A549 (cell line): ENCODE data around the gene ZBTB37. TPM values are rescaled to one million over a fixed set of nuclear protein-coding genes. Genes with fewer than 3 reads are reported as not detected.

Source experiments
- ATAC-seq, 2 experiments: fragments of 200-7000 bp in 1 of 2; fragments of >200 bp in 1 of 2; cut with Nextera tagmentation in 1 of 2; cut with Tn5 transposase in 1 of 2; 3 replicates each; pipeline versions ENCODE4 v1.8.0 to v1.9.1; 2018 to 2020; ENCODE audit warnings: mild to moderate bottlenecking in 1 of 2, moderate library complexity in 1 of 2
- CTCF ChIA-PET: fragments of 300-600 bp; sonication (Branson Sonifier 250); formaldehyde crosslinking; extraction: SDS; loops from one replicate; lab custom pipeline; 2021; ENCODE audit warnings: antibody characterized with exemption, inconsistent platforms; lab: Yijun Ruan, JAX
- POLR2A ChIA-PET: fragments of 350-600 bp; formaldehyde crosslinking; extraction: SDS; loops from one replicate; lab custom pipeline; 2021; ENCODE audit warnings: antibody characterized with exemption, inconsistent platforms; lab: Yijun Ruan, JAX
- DNase-seq, 2 experiments: peaks; one replicate each; pipeline versions ENCODE4 v3.0.0 to v3.0.0-alpha.2; 2011 to 2016; ENCODE audit warnings: low read depth in 1 of 2, low spot score in 1 of 2
- FAIRE-seq: peaks from 2 replicates; lab custom pipeline; 2011; peaks lifted over from hg19 to GRCh38; lab: Jason Lieb, UNC
- H3K27ac ChIP-seq, 2 experiments: fragments of >200 bp; sonication (Bioruptor Twin); formaldehyde crosslinking; 3 replicates each; pipeline ENCODE4 v1.5.1; 2016 to 2017
- H3K4me1 ChIP-seq: fragments of >200 bp; sonication (Bioruptor Twin); formaldehyde crosslinking; 3 replicates; pipeline ENCODE4 v1.6.1; 2016
- H3K4me2 ChIP-seq: fragments of >200 bp; sonication (Bioruptor Twin); formaldehyde crosslinking; 3 replicates; pipeline ENCODE4 v1.6.1; 2016
- H3K4me3 ChIP-seq: fragments of >200 bp; sonication (Bioruptor Twin); formaldehyde crosslinking; 3 replicates; pipeline ENCODE4 v1.5.1; 2016
- H3K9me3 ChIP-seq: fragments of >200 bp; sonication (Bioruptor Twin); formaldehyde crosslinking; 3 replicates; pipeline ENCODE4 v1.6.1; 2016
- BCL3 ChIP-seq: fragments of >200 bp; sonication (Bioruptor Twin); formaldehyde crosslinking; IDR thresholded peaks from 3 replicates; pipeline ENCODE4 v1.6.1; 2016
- BHLHE40 ChIP-seq: IDR thresholded peaks from 2 replicates; pipeline ENCODE4 v1.6.1; 2012; ENCODE audit warnings: low read depth, low read length, inconsistent platforms
- CEBPB ChIP-seq, 2 experiments: fragments of >200 bp in 1 of 2; sonication (Bioruptor Twin) in 1 of 2; formaldehyde crosslinking in 1 of 2; IDR thresholded peaks; 2 replicates each; pipeline ENCODE4 v1.6.1; 2012 to 2016
- EP300 ChIP-seq, 2 experiments: fragments of >200 bp; sonication (Bioruptor Twin); formaldehyde crosslinking; IDR thresholded peaks; 2 replicates in 1 of 2; 3 replicates in 1 of 2; pipeline ENCODE4 v1.6.1; 2016 to 2017
- ESRRA ChIP-seq: fragments of 150-350 bp; IDR thresholded peaks from 2 replicates; pipeline ENCODE4 v1.6.1; 2014; ENCODE audit warnings: mild to moderate bottlenecking, low read length, borderline replicate concordance
- FOSB ChIP-seq: fragments of 250-450 bp; sonication (Bioruptor Pico); IDR thresholded peaks from 2 replicates; pipeline ENCODE4 v1.5.0; 2020; ENCODE audit warnings: mild to moderate bottlenecking, moderate library complexity
- FOSL2 ChIP-seq, 2 experiments: fragments of 450-650 bp in 1 of 2; fragments of >200 bp in 1 of 2; sonication (Bioruptor Twin) in 1 of 2; formaldehyde crosslinking; IDR thresholded peaks; 2 replicates each; pipeline versions ENCODE4 v1.5.0 to v1.6.1; 2016 to 2020; ENCODE audit warnings: mild to moderate bottlenecking in 1 of 2, moderate library complexity in 1 of 2
- HOXB13 ChIP-seq: fragments of 250-450 bp; sonication (Bioruptor Pico); IDR thresholded peaks from 2 replicates; pipeline ENCODE4 v1.5.0; 2020; ENCODE audit warnings: low read depth, mild to moderate bottlenecking, moderate library complexity
- HOXB5 ChIP-seq: fragments of 250-450 bp; sonication (Bioruptor Pico); IDR thresholded peaks from 2 replicates; pipeline ENCODE4 v1.5.0; 2020; ENCODE audit warnings: mild to moderate bottlenecking, moderate library complexity
- MAFK ChIP-seq: fragments of 450-650 bp; IDR thresholded peaks from 2 replicates; pipeline ENCODE4 v1.6.1; 2014; ENCODE audit not compliant: partially characterized antibody
- MAZ ChIP-seq: fragments of 150-350 bp; IDR thresholded peaks from 2 replicates; pipeline ENCODE4 v1.6.1; 2014; ENCODE audit warnings: antibody characterized with exemption, low read depth, low read length, borderline replicate concordance
- NPAS2 ChIP-seq: fragments of 250-450 bp; sonication (Bioruptor Pico); IDR thresholded peaks from 2 replicates; pipeline ENCODE4 v1.8.0; 2022; ENCODE audit warnings: mild to moderate bottlenecking, moderate library complexity, borderline replicate concordance
- RAD21 ChIP-seq, 2 experiments: fragments of >200 bp in 1 of 2; sonication (Bioruptor Twin) in 1 of 2; formaldehyde crosslinking in 1 of 2; IDR thresholded peaks in 1 of 2; conservative IDR thresholded peaks in 1 of 2; 2 replicates in 1 of 2; 3 replicates in 1 of 2; pipeline ENCODE4 v1.6.1; 2012 to 2018; ENCODE audit warnings: inconsistent platforms in 1 of 2
- RARB ChIP-seq: fragments of 250-450 bp; sonication (Bioruptor Pico); IDR thresholded peaks from 2 replicates; pipeline ENCODE4 v1.8.0; 2021; ENCODE audit warnings: mild to moderate bottlenecking, moderate library complexity
- REST ChIP-seq: fragments of 200-600 bp; sonication (generic); IDR thresholded peaks from 2 replicates; pipeline ENCODE4 v1.6.1; 2016; ENCODE audit warnings: antibody characterized with exemption, mild to moderate bottlenecking, moderate library complexity
- RNF2 ChIP-seq: fragments of 200-600 bp; sonication (generic); IDR thresholded peaks from 2 replicates; pipeline ENCODE4 v1.6.1; 2016; ENCODE audit warnings: low read depth, mild to moderate bottlenecking, antibody characterized with exemption, moderate library complexity, borderline replicate concordance
- SMC3 ChIP-seq: fragments of >200 bp; sonication (Bioruptor Twin); formaldehyde crosslinking; IDR thresholded peaks from 3 replicates; pipeline ENCODE4 v1.6.1; 2018; ENCODE audit warnings: inconsistent platforms
- TFCP2L1 ChIP-seq: fragments of 250-450 bp; sonication (Bioruptor Pico); IDR thresholded peaks from 2 replicates; pipeline ENCODE4 v1.5.0; 2021; ENCODE audit warnings: mild to moderate bottlenecking
- TP53 ChIP-seq: fragments of 250-450 bp; sonication (Bioruptor Pico); IDR thresholded peaks from 2 replicates; pipeline ENCODE4 v1.5.0; 2021; ENCODE audit warnings: mild to moderate bottlenecking, moderate library complexity
- WGBS: methylation state at CpG from one replicate; pipeline ENCODE4 v1.1.6; 2017; ENCODE audit errors: missing lambda C conversion rate; 5-methylcytosine and 5-hydroxymethylcytosine counted together
- polyA plus RNA-seq, 4 experiments: library from polyadenylated mRNA; depleted of rRNA in 3 of 4; stranded (reverse); fragments of >200 nt; fragmentation: RNase III in 1 of 4; extraction: RNeasy Plus Mini Kit Qiagen cat#74134 plus additional on column Dnase treatment in 1 of 4; gene quantifications; 2 replicates in 3 of 4; 3 replicates in 1 of 4; pipeline ENCODE4 v1.2.3, GENCODE V29; 2011 to 2017
- TF ChIP-seq, protein P1 (sequence below): fragments of >200 bp; sonication (Bioruptor Twin); formaldehyde crosslinking; IDR thresholded peaks from 3 replicates; pipeline ENCODE4 v1.5.1; 2016
- TF ChIP-seq, protein P2 (sequence below): IDR thresholded peaks from 2 replicates; pipeline ENCODE4 v1.6.1; 2012; ENCODE audit warnings: low read depth, borderline replicate concordance
- TF ChIP-seq, protein P3 (sequence below): IDR thresholded peaks from 2 replicates; pipeline ENCODE4 v1.6.1; 2012

Gene ZBTB37
- polyA plus RNA-seq, 2 of the 4 experiments (the other 2 are of a cell fraction) = 1.0 to 3.0 TPM

GRCh38 chr1:173914366-173914871 lies 46.2 kb downstream of the ZBTB37 start:
- ChIA-PET CTCF (interaction anchor here (0.6 to 2.4 kb wide), 11 partner anchors 10 to 1114 kb away, joined by 3 to 14 read pairs (median 4); no protein-coding TSS in a partner anchor), POLR2A (no interaction called here)
- 50% methylated on average over 13 of the region's 13 CpGs for WGBS
- ATAC-seq = peak; percentile 85 to 94
- peak; percentile 43 for FAIRE-seq
- DNase-seq = peak; percentile 69 to 71
- H3K4me3 ChIP-seq = no peak overlapping the region
- H3K4me1 ChIP-seq = no peaks in the 10 kb centered on the region
- H3K9me3 ChIP-seq = no peaks in the 10 kb centered on the region
- H3K27ac ChIP-seq = no peak overlapping the region
- no peak overlapping the region for H3K4me2 ChIP-seq
- TF ChIP-seq FOSB (CRISPR knock-in tag) (no peak), RAD21 (conservative IDR thresholded peaks at IDR 0.05 in 1 of 2, IDR thresholded peaks at IDR 0.05 in 1 of 2) (peak; percentile 23 to 54; a peak in 3 of 5 replicates), CEBPB (IDR thresholded peaks at IDR 0.05) (no peak), SMC3 (0 out of 3 replicates have a peak, but pooled peaks have one; percentile 19), MAFK (no peak), ESRRA (no peak), RNF2 (no peak), MAZ (no peak), HOXB5 (no peak), EP300 (IDR thresholded peaks at IDR 0.05) (no peak), NPAS2 (CRISPR knock-in tag) (no peak), FOSL2 (IDR thresholded peaks at IDR 0.05) (no peak), FOSL2 (CRISPR knock-in tag; IDR thresholded peaks at IDR 0.05) (no peak), BCL3 (no peak), HOXB13 (no peak), RARB (CRISPR knock-in tag) (no peak), TP53 (CRISPR knock-in tag) (no peak), TFCP2L1 (CRISPR knock-in tag) (no peak)
- TF ChIP-seq, protein P1, sequence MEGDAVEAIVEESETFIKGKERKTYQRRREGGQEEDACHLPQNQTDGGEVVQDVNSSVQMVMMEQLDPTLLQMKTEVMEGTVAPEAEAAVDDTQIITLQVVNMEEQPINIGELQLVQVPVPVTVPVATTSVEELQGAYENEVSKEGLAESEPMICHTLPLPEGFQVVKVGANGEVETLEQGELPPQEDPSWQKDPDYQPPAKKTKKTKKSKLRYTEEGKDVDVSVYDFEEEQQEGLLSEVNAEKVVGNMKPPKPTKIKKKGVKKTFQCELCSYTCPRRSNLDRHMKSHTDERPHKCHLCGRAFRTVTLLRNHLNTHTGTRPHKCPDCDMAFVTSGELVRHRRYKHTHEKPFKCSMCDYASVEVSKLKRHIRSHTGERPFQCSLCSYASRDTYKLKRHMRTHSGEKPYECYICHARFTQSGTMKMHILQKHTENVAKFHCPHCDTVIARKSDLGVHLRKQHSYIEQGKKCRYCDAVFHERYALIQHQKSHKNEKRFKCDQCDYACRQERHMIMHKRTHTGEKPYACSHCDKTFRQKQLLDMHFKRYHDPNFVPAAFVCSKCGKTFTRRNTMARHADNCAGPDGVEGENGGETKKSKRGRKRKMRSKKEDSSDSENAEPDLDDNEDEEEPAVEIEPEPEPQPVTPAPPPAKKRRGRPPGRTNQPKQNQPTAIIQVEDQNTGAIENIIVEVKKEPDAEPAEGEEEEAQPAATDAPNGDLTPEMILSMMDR = peak; percentile 65
- TF ChIP-seq, protein P2, sequence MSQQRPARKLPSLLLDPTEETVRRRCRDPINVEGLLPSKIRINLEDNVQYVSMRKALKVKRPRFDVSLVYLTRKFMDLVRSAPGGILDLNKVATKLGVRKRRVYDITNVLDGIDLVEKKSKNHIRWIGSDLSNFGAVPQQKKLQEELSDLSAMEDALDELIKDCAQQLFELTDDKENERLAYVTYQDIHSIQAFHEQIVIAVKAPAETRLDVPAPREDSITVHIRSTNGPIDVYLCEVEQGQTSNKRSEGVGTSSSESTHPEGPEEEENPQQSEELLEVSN = no peak

DNA sequence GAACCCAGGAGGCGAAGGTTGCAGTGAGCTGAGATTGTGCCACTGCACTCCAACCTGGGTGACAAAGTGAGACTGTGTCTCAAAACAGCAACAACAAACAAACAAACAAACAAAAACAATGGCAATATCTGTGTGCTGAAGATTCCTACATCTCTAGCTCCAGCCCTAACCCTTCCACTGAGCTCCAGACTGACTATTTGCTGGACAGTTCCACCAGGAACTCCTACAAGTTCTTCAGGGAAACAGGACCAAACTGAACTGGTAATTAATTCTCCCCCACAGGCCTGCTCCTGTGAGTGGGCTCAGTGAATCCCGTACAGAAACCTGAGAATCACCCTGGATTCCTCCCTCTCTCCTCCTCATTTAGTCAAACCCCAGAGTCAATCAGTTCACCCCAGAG lies 47.4 kb downstream of the ZBTB37 start:
- no peak overlapping the region for H3K4me3 ChIP-seq
- DNase-seq (no peak), ATAC-seq (no peak), FAIRE-seq (no peak)
- H3K27ac ChIP-seq = no peak overlapping the region
- no peaks in the 10 kb centered on the region for H3K9me3 ChIP-seq
- H3K4me1 ChIP-seq = no peaks in the 10 kb centered on the region
- 87% methylated on average over 2 of the region's 2 CpGs for WGBS
- TF ChIP-seq HOXB5 (no peak), NPAS2 (CRISPR knock-in tag) (no peak), REST (peak; percentile 26; the same call in 1 of the 2 replicates), BHLHE40 (no peak)
- TF ChIP-seq, protein P3, sequence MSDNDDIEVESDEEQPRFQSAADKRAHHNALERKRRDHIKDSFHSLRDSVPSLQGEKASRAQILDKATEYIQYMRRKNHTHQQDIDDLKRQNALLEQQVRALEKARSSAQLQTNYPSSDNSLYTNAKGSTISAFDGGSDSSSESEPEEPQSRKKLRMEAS = no peak
- TF ChIP-seq, protein P2 = no peak
- ChIA-PET CTCF (interaction anchor here (1.1 to 2.4 kb wide), 6 partner anchors 10 to 47 kb away, joined by 3 to 14 read pairs (median 6); partner anchors contain the start of gene ZBTB37), POLR2A (no interaction called here)
- H3K4me2 ChIP-seq = no peak overlapping the region
